HUES64 (cell line): ENCODE measurements around the gene PGAP6.
A peak's percentile ranks its signal among the peaks of the same experiment; 100 is the strongest.

Experiments
- H3K27ac ChIP-seq: 2 replicates; pipeline ENCODE4 v1.7.0; 2013; ENCODE audit warnings: low read depth, low read length, inconsistent platforms
- H3K27me3 ChIP-seq: 2 replicates; pipeline ENCODE4 v1.6.1; 2013; ENCODE audit warnings: mild to moderate bottlenecking, low read length; ENCODE audit not compliant: insufficient read depth
- H3K36me3 ChIP-seq: 2 replicates; pipeline ENCODE4 v1.6.1; 2013; ENCODE audit warnings: mild to moderate bottlenecking, low read length; ENCODE audit not compliant: insufficient read depth
- H3K4me1 ChIP-seq: 2 replicates; pipeline ENCODE4 v1.6.1; 2013; ENCODE audit warnings: mild to moderate bottlenecking, low read length, moderate library complexity; ENCODE audit not compliant: insufficient read depth
- H3K4me3 ChIP-seq: 2 replicates; pipeline ENCODE4 v1.5.1; 2013; ENCODE audit warnings: mild to moderate bottlenecking, low read length, moderate library complexity
- H3K9ac ChIP-seq: 2 replicates; pipeline ENCODE4 v1.6.1; 2013; ENCODE audit warnings: mild to moderate bottlenecking, low read depth, low read length
- H3K9me3 ChIP-seq: 2 replicates; pipeline ENCODE4 v1.6.1; 2013; ENCODE audit warnings: low read depth, low read length; ENCODE audit not compliant: insufficient read depth
- WGBS: fragments of 150-250, 120-280 bp; methylation state at CpG from one replicate; pipeline ENCODE4 v1.1.7; 2013; ENCODE audit warnings: missing lambda C conversion rate; 5-methylcytosine and 5-hydroxymethylcytosine counted together

The PGAP6 gene

DNA sequence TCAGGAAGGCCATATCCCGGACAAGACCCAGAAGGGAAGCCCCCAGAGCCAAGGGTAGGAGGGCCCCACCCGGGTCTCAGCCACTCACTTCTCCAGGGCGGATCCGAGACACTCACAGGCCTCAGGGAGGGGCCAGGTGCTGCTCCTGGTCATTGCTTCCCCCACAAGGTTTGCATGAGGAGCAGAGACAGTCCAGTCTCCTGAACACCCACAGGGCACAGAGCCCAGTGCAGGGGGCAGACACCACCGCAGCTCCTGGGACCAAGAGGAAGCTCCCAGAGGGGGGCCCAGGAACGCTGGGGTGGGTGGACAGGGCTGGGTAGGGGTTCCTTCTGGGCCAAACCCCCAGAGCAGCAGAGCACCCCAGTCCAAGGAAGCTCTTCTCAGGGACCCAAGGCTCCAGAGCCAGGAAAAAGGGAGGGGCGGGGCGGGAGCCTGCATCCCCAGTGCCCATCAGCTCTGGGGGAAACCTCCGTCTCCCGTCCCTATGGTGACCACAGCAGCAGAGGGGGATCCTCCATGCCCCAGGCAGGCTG is 10.7 kb downstream of the PGAP6 start:
- WGBS, result 80% methylated on average over 10 of the region's 10 CpGs
- Histone ChIP-seq H3K27me3 (no peaks in the 10 kb centered on the region), H3K4me1 (peaks cover 6% of the 10 kb centered on the region), H3K36me3 (peaks cover 68% of the 10 kb centered on the region), H3K27ac (peak overlapping the region; percentile 68; the same call in 1 of the 2 replicates), H3K9me3 (no peaks in the 10 kb centered on the region), H3K4me3 (peak overlapping the region; percentile 47), H3K9ac (peak overlapping the region; percentile 44; the same call in 1 of the 2 replicates)

DNA sequence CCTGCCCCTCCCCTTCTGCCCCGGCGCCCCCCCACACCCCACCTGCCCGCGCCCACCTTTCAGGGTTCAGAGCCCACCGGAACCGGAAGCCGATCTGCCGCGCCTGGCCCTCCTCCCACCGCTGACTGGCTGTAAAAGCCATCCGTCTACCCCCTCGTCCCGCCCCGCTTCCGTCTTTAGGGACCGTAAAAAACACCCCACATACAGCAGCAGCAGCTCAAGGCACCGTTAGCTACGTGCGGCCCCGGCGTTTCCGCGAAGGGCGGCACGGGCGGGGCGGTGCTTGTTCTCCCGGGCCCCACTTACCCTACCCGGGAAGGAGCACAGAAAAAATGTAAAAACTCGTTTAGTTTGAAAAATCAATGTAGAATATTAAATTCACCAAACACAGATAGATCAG is 11.3 kb downstream of the PGAP6 start, which contains the start of gene MRPL28:
MRPL28 (minus strand) TSS at position 96 of the 400 bp plus-strand sequence. CDS start 320 bp downstream, outside the sequence.
- Histone ChIP-seq H3K4me1 (peaks cover 6% of the 10 kb centered on the region), H3K27me3 (no peaks in the 10 kb centered on the region), H3K27ac (peak within 1 kb of the TSS; percentile 68; the same call in 1 of the 2 replicates), H3K9ac (peak within 1 kb of the TSS; percentile 60), H3K4me3 (peak within 1 kb of the TSS; percentile 59), H3K9me3 (no peaks in the 10 kb centered on the region), H3K36me3 (peaks cover 65% of the 10 kb centered on the region)
- WGBS, result 1% methylated on average over 28 of the region's 30 CpGs

DNA sequence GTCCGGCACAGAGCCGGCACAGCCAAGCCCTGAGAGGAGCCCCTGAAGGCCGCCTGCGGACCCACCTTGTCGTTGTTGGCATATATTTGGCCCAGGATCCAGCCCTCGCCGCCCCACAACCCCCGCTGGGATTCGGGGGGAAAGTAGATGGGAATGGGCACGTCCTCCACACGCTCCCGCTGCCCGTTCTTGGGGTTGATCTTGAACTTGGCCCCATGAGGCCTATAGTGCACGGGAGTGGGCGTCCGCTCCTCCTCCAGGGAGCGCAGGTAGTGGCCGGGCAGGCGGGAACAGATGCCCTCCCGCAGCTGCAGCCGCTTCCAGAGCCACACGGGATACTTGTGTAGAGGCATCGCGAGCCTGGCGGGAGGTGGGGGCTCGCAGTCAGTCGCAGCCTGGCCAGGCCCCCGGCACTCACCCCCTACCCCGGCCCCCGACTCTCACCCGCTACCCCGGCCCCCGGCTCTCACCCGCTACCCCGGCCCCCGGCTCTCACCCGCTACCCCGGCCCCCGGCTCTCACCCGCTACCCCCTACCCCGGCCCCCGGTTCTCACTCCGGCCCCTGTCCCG is 11.8 kb downstream of the PGAP6 start:
- peaks cover 61% of the 10 kb centered on the region for H3K36me3 ChIP-seq
- H3K27me3 ChIP-seq, result no peaks in the 10 kb centered on the region
- H3K4me1 ChIP-seq, result peaks cover 6% of the 10 kb centered on the region
- peak overlapping the region; percentile 60 for H3K9ac ChIP-seq
- WGBS, result 18% methylated on average over 29 of the region's 44 CpGs
- H3K27ac ChIP-seq, result no peak overlapping the region
- no peaks in the 10 kb centered on the region for H3K9me3 ChIP-seq
- H3K4me3 ChIP-seq, result peak overlapping the region; percentile 59

DNA sequence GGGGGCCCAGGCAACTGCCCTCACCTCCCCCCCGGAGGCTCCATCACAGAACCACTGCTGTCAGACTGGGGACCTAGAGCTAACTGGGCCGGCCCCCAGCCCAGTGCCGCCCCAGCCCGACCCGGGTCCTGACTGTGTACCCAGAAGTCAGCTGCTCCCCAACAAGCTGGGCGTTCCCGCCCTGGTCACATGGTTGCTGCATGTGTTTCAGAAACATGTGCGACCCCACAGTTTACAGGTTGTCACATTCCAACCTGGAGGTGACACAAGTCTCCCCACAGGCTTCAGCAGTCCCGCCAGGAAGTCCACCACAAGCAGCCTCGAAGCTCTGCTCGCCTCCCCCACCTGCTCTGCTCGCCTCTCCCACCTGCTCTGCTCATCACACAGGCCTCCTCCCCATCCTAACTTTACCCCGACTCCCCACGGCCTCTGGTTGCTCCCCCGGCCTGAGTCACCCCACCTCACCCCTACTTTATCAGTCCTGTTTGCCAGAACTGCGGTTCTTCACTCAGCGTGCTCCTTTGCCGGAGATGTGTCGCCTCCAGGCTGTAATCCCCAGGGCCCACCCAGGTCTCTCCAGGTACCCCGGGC is 12.4 kb downstream of the PGAP6 start:
- Histone ChIP-seq H3K27ac (no peak overlapping the region), H3K4me3 (peak overlapping the region; percentile 59)
- WGBS, result 88% methylated on average over 20 of the region's 20 CpGs

DNA sequence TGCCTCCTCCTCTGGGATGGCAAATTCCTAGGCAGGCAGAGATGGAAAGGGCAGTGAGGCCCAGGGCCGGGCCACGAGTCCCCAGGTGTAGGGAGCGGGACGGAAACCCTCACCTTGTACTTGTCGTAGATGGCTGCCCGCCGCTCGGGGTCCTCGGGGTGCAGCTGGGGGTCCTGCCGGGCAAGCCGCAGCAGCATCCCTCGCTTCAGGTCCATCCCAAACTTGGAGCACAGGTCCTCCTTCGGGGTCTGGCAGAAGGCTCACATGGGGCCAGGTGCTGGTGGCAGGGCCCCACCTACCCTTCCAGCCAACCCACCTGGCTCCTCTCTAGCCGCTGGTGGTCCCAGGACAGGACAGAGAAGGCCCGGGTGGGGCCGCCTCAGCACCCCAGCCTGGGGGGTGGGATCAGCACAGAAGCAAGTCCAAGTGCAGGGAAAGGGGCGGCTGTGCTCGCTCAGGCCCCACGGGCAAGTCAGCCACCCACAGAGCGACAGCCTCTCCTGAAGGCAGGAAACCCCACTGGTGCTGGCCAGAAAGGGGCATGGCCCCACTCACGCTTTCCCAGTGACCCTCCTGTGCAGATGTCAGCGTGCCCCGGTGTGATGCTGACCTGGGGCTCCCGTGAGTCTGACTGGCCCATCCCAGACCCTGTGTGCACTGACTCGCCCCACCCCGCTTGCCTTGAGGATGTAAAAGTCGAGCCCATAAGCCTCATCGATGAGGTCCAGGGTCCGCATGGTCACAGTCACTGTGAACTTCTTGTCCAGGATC is 13.2 kb downstream of the PGAP6 start:
- WGBS, result 95% methylated on average over 29 of the region's 29 CpGs
- Histone ChIP-seq H3K9ac (no peak overlapping the region), H3K36me3 (peaks cover 47% of the 10 kb centered on the region), H3K27me3 (no peaks in the 10 kb centered on the region), H3K27ac (no peak overlapping the region), H3K4me1 (peaks cover 6% of the 10 kb centered on the region), H3K9me3 (no peaks in the 10 kb centered on the region), H3K4me3 (no peak overlapping the region)

More for the DNA sequence above, 12.4 kb downstream of the PGAP6 start:
- Histone ChIP-seq H3K4me1 (peaks cover 6% of the 10 kb centered on the region), H3K9me3 (no peaks in the 10 kb centered on the region), H3K27me3 (no peaks in the 10 kb centered on the region), H3K9ac (peak overlapping the region; percentile 60; the same call in 1 of the 2 replicates), H3K36me3 (peaks cover 55% of the 10 kb centered on the region)

DNA sequence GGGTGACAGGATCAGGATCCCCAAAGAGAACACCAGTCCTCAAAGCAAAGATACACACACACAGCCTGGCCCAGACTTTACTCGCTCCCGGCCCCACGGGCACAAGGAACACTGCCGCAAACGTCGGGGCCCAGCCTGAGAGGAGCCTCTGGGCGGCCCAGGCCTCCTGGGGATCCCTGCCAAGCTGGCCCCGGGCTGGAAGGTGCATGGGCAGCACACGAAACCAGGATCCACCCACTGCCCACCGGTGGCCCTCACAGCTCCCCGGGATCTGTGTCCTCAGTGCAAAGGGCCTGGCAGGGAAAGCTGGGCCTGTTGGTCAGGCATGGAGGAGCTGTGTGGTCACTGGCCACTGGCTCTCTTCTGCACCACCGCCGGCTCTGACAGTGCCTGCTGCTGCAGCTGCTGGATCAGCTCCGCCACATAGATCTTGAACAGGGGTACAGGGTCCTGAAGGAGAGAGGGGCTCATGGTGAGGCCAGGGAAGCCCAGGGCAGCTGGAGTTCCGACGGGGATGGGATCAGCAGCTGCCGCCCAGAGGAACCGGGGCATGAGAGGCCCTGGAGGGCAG is 14.4 kb downstream of the PGAP6 start:
- no peaks in the 10 kb centered on the region for H3K9me3 ChIP-seq
- H3K4me3 ChIP-seq, result no peak overlapping the region
- WGBS, result 95% methylated on average over 18 of the region's 18 CpGs
- H3K27me3 ChIP-seq, result no peaks in the 10 kb centered on the region
- H3K36me3 ChIP-seq, result peaks cover 37% of the 10 kb centered on the region
- H3K4me1 ChIP-seq, result peaks cover 6% of the 10 kb centered on the region
- H3K9ac ChIP-seq, result no peak overlapping the region
- no peak overlapping the region for H3K27ac ChIP-seq

DNA sequence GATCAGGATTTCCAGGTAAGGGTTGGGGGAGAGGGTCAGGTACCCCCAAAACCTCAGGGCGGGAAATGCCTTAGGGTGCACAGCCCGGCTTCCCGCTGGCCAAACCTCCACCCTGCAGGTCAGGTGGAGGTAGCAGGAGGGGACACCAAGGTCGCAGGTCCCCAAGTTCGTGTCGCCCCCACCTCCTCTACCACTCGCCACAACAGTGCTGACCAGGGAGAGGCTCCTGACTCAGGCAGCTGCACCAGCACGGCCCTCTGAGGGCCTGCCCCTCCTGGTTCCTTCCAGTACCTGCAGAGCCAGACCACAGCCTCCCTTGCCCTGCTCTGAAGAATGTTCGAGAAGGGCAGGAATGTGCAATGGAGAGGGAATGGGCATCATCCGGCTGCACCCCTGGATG is 15.3 kb downstream of the PGAP6 start:
- Histone ChIP-seq H3K9ac (no peak overlapping the region), H3K36me3 (peaks cover 28% of the 10 kb centered on the region), H3K9me3 (no peaks in the 10 kb centered on the region), H3K4me3 (no peak overlapping the region), H3K4me1 (peaks cover 6% of the 10 kb centered on the region), H3K27me3 (no peaks in the 10 kb centered on the region), H3K27ac (no peak overlapping the region)
- WGBS, result 88% methylated on average over 10 of the region's 10 CpGs

DNA sequence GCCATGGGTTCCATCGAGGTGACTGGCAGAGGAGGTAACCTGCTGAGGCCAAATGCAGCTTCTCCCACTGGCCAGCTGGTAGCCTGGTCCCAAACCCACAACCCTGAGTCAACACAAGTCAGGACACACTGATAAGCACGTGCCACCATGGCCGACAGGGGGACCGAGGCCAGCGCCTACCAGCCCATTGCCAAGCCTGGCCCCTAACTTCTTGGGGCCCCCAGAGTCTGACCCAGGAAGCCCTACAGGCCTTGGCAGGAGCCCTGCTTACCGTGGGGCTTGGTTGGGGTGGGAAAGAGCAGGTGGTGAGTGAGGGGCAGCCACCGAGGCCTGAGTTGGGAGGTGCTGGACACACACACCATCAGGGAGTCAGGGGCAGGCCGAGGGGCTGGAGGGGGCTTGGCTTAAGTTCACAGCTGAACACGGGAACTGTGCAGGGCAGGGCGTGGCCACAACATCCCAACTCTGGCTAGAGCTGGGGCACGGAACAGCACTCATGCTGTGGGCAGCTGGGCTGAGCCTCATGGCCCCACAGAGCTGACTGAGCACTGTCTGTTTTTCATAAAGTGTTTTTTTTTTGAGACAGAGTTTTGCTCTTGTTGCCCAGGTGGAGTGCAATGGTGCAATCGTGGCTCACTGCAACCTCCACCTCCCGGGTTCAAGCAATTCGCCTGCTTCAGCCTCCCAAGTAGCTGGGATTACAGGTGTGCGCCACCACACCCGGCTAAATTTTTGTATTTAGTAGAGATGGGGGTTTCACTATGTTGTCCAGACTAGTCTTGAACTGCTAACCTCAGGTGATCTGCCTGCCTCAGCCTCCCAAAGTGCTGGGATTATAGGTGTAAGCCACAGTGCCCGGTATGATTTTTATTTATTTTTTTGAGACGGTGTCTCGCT is 16.9 kb downstream of the PGAP6 start:
- no peaks in the 10 kb centered on the region for H3K9me3 ChIP-seq
- no peak overlapping the region for H3K4me3 ChIP-seq
- H3K27ac ChIP-seq, result no peak overlapping the region
- WGBS, result 82% methylated on average over 19 of the region's 19 CpGs
- H3K9ac ChIP-seq, result no peak overlapping the region
- no peaks in the 10 kb centered on the region for H3K4me1 ChIP-seq
- H3K36me3 ChIP-seq, result peaks cover 27% of the 10 kb centered on the region
- no peaks in the 10 kb centered on the region for H3K27me3 ChIP-seq

DNA sequence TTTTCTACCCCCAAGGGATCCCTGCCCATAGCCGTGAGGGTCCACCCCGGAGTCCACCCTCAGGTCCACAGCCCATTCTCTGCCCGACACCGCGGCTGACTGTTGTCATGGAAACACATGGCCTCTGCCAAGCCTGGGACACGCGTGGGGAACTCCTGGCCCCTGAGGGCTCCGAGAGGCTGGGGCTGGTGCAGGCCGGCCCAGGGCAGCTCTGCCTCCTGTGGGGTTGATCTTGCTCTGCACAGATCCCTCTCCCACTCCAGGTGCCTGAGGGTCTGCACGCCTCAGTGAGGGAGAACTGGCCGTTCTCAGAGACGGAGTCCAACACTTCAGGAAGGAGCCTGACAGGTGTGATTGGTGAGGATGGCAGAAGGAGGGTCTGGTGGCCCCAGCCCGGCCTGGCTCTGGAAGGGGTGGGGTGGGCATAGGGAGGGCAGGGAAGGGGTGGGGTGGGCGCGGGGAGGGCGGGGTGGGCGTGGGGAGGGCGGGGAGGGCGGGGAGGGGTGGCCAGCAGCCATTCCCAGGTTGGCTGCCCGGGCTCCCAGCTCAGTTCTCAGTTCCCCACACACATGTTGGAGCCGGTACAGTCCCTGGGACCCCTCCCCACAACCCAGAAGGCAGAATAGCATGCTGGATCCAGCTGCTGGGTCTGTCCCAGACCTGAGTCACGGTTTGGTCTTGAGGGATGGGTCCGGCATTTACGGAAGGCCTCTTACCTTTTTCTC is 17.9 kb downstream of the PGAP6 start:
- Histone ChIP-seq H3K4me3 (no peak overlapping the region), H3K36me3 (peaks cover 25% of the 10 kb centered on the region), H3K27ac (no peak overlapping the region), H3K9me3 (no peaks in the 10 kb centered on the region), H3K27me3 (no peaks in the 10 kb centered on the region), H3K4me1 (no peaks in the 10 kb centered on the region), H3K9ac (no peak overlapping the region)
- 73% methylated on average over 17 of the region's 24 CpGs for WGBS
